Activated naive CD4-positive, alpha-beta T cell (primary cell): Measurements from ENCODE around the gene MRPL14.
"Not testable (repeated sequence)": the region's sequence is repeated elsewhere in the genome, so short reads cannot be mapped to it uniquely, and the experiment has no call there.

Experiments used
- DNase-seq, 4 experiments: peaks; one replicate each; lab custom pipeline; 2025; lab: John Stamatoyannopoulos, UW

MRPL14 gene

DNA sequence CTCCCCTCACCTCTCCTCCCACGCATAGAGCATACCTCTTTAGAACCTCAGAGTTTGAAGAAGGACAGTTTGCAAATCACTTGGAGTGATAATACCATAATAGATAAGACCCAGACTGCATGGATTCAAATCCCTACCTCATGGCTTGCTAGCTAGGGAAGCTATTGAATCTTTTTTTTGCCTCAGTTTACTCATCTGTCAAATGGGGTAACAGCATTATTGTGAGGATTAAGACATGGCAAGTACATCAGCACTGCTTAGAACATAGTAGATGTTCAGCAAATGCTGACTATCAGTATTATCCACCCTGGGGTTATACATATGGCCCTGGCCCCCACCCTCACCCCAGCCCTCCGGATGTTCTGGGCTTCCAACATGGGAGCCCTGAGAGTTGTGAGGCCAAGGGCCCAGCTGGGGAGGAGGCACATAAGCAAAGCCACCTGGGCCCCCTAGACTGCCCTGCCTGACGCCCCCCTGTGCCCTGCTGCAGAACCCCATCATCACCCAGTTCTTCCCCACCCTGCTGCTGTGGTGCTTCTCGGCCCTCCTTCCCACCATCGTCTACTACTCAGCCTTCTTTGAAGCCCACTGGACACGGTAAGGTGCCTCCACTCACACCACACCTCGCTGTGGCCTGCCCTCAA, 22.2 kb upstream of the MRPL14 start:
- DNase-seq: no peak

GRCh38 chr6:44148306-44148705, 21.1 kb upstream of the MRPL14 start:
- DNase-seq: no peak

DNA sequence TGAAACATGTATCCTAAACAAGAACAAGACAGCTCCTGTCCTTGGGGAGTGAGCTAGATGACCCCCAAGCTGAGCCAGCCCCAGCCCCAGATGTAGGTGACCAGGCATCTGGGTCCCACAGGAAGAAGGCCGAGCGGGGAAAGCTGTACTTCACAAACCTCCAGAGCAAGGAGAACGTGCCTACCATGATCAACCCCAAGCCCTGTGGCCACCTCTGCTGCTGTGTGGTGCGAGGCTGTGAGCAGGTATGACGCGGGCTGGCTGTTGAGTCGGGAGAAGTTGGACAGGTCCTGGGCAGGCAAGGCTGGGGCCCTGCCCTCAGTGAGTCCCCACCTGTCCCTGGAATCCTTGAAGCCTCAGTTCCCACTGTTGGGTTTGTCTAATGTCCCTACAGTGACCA, 20.0 kb upstream of the MRPL14 start:
- DNase-seq: no peak

GRCh38 chr6:44146685-44147084, 19.4 kb upstream of the MRPL14 start:
- DNase-seq: no peak

DNA sequence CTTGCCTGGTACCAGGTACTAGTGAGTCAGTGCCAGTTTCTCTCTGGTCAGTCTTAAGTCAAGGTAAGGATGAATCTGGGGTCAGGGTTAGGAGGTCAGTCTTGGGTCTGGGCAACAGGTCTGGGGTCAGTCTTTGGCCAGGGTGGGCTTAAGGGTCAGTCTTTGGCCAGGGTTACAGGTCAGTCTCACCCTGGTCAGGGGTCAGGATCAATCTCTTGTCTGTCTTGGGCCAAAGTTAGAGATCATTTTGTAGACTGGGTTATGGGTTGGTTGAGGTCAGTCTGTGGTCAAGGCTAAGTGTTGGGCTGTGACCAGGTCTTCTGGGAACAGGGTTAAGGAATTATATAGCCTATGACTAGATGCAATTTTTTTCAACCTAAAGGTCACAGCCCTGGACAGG, 18.6 kb upstream of the MRPL14 start:
- DNase-seq: no peak

DNA sequence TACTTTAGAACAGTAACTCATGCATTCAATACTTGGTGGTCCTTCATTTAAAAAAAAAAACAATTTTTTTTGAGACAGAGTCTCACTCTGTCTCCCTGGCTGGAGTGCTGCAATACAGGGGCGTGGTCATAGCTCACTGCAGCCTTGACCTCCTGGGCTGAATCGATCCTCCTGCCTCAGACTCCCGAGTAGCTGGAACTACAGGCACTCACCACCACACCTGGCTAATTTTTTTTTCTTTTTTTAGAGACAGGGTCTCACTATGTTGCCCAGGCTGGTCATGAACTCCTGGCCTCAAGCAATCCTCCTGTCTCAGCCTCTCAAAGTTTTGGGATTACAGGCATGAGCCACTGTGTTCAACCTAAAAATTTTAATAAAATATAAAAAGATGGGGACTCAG, 17.3 kb upstream of the MRPL14 start:
- DNase-seq: not testable (repeated sequence)

DNA sequence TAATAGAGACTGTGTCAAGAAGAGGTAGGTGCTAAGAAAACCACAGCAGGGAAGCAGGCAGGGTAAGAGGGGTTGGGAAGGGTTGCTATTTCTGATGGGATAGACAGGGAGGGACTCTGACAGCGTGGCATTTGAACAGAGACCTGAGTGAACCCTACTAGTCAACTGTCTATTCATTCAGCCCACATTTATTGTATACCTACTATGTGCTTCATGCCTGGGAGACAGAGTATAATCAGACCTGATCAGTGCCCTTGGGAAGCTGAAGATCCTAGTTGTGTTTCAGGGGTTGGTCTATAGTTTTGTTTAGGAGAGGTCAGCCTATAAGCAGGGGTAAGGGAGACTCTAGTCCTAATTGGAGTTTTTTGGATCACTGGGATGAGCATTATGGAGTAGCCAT, 16.5 kb upstream of the MRPL14 start:
- DNase-seq: no peak

DNA sequence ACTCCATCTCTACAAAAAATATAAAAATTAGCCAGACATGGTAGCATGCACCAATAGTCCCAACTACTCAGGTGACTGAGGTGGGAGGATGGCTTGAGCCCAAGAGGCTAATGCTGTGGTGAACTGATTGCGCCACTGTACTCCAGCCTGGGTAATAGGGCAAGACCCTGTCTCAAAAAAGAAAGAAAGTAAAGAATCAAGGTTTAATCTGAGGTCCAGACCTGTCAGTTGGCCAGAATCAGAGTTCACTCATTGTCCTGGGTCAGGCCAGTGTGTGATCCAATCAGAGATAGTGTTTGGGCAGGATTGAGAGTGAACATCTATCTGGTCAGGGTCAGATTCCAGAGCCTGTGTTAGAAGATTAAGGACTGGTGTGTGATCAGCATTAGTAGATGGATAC, 15.6 kb upstream of the MRPL14 start:
- no peak for DNase-seq

GRCh38 chr6:44139351-44139743, 12.1 kb upstream of the MRPL14 start:
- no peak for DNase-seq

- DNase-seq: no peak
Observed at GRCh38 chr6:44138717-44139350, 11.6 kb upstream of the MRPL14 start.

- DNase-seq: no peak
Observed at GRCh38 chr6:44135875-44136274, 8.6 kb upstream of the MRPL14 start.

DNA sequence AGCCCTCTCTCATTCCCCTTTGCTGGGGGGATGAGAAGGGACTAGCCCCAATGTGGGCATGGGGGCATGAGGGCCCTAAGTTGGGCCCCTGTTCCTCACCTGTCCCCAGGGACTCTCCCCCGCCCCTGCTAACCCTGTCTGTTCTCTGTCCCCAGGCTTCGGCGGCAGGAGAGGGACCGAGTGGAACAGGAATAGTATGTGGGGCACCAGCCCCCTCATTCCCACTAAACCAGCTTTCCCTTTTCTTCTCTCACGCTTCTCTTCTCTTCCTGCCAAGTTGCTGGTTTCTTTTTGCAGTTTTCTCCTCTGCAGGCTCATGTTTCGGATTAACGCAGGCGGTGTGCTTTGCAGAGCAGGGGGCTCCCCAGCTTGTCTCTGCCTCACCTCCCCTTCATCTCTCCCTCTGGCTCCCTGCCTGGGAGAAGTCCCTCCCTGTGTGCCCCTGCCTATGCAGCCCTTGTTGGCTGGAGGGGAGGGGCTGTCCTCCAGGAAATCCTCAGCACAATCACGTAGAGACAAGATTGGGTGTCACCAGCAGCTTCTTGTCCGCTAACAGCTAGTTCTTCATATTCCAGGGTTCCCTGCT, 8.0 kb upstream of the MRPL14 start:
- DNase-seq: no peak

DNA sequence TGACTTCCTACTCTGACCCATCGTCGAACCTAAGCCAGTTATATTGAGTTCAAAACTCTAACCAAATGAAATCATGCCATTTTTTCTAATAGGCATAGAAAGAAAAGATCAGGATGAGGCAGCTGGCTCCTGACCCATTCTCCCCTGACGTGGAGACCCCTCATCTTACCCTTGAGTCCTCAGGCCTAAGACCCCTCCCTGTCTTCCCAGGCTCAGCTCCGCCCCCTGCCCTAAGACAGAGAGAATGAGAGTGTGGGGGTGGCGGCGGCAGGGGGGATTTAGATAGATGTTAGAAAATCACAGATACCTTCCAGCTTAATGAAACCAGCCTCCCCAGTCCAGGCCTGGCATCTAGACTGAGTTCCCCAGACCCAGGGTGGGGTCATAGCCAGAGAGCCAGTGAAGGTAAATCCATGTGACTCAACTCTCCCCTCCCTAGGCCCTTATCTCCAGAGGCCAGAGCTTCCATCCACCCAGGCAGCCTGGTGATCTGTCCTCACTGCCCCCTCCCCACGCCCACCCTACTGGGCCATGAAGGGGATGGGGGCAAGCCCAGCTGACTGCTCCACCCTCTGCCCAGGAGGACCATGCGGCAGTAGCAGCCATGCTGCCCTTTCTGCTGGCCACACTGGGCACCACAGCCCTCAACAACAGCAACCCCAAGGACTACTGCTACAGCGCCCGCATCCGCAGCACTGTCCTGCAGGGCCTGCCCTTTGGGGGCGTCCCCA, 6.9 kb upstream of the MRPL14 start:
- DNase-seq: no peak

- no peak for DNase-seq
Observed at GRCh38 chr6:44133003-44133931, 6.0 kb upstream of the MRPL14 start.

- DNase-seq: no peak
Observed at GRCh38 chr6:44132476-44132875, 5.2 kb upstream of the MRPL14 start.

GRCh38 chr6:44131892-44132291, 4.6 kb upstream of the MRPL14 start:
- no peak for DNase-seq

DNA sequence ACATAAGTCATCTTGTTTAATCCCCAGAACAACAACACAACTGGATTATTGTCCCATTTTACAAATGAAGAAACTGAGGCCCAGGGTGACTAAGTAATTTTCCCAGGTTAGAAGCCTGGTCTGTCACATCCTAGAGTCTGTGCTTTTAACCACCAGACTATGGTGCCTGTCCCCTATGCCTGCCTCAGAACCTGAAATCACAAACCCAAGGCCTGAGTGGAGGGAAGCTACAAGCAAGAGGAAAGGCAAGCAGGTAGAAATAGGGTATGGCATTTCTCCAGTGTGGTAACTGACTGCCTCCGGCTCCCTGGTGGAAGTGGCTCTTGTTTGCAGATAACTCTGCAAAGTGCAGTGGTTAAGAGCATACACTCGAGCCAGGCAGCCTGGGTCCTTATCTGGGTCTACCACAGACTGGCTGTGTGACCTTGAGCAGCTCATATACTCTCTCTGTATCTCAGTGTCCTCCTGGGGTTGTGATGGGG, 2.6 kb upstream of the MRPL14 start:
- DNase-seq: no peak

DNA sequence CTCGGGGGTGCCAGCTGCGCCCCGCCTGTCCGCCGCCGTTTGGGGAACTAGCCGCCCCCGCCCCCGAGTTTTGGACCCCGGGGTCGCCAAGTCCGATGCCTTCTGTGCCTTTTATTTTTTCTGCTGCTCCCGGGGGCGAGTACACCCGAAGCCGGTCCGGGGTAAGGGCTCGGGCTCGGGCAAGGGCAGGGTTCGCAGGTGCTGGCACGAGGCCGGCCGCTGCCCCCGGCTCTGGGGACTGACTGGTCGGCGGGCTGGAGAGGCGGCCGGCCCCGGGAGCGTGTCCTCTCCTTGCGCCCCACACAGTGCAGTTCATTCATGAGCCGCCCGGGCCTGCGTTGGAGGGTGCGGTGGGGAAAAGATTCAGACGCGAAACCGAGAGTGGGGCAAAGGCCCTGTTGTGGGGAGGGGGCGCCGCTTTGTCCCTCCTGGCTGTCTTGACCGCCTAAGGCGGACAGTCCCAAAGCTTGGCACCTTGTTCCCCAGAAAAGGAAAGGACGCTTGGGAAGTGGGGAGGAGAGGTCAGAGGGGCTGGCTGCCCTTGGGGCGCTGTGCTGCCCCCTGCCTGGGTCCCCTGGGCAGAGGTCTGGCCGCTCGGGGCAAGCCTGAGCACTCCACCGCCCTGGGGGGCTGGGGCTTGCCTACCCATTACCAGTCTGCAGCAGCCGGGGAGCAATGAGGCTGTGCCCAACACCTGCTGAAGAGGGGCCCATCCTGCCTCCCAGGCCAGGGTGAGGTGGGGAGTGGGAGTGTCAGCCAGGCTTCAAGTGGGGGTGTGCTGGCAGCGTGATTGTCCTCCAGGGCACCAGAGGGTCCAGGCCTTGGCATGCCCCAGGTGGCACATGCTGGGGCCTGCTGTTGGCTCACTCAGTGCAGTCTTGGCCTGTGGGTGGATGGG, 1.0 kb upstream of the MRPL14 start:
- no peak for DNase-seq

- DNase-seq: peak; percentile 8 to 58 (median 33)
Observed at GRCh38 chr6:44126320-44127149, 717 bp downstream of the MRPL14 start.

- DNase-seq: no peak
Observed at GRCh38 chr6:44123544-44123943, 3.7 kb downstream of the MRPL14 start.
